Spleen (tissue), 7 donors: Measurements from ENCODE around the gene RSBN1.

Experiments used
- POLR2A ChIP-seq, 3 donors: fragments of 450-650 bp; IDR thresholded peaks; one replicate each; pipeline ENCODE4 v1.5.1; 2017; ENCODE audit warnings: antibody characterized with exemption in 3 of 3, mild to moderate bottlenecking in 1 of 3
- TF ChIP-seq, protein P1 (sequence below), 11 experiments: fragments of 200-600 bp in 7 of 11; fragments of 450-650 bp in 4 of 11; sonication (generic) in 4 of 11; IDR thresholded peaks in 8 of 11; conservative IDR thresholded peaks in 3 of 11; 1 replicate in 7 of 11; 2 replicates in 4 of 11; pipeline versions ENCODE4 v1.4.0 to v1.8.0; 2016 to 2021; ENCODE audit warnings: antibody characterized with exemption in 11 of 11, inconsistent platforms in 4 of 11, mild to moderate bottlenecking in 1 of 11
- donor health status: DM: no; HTN: no; CAD: no; lungs with moderate emphysema.
- donor health status: DM: no; HTN: no; CAD: no.
- donor health status: DM: no; HTN: no; CAD: no.

DNA sequence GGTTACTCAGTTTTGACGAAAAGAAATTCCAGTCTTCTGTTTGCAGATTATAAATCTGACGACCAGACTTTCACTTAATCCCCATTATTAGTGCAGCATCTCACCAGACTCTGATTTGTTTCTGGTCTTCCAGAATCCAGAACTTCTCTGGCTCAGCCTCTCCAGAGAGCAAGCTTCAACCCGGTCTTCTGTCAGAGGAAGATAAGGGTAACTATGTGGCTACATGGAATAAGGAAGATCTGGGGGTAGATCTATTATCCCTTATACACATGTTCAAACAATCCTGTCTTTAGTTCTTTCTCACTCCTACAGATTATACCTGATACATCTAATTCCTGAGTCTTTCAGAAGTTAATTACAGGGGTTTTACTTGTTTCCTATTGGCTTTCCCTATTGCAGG, 62.9 kb downstream of the RSBN1 start:
- TF ChIP-seq, protein P1, sequence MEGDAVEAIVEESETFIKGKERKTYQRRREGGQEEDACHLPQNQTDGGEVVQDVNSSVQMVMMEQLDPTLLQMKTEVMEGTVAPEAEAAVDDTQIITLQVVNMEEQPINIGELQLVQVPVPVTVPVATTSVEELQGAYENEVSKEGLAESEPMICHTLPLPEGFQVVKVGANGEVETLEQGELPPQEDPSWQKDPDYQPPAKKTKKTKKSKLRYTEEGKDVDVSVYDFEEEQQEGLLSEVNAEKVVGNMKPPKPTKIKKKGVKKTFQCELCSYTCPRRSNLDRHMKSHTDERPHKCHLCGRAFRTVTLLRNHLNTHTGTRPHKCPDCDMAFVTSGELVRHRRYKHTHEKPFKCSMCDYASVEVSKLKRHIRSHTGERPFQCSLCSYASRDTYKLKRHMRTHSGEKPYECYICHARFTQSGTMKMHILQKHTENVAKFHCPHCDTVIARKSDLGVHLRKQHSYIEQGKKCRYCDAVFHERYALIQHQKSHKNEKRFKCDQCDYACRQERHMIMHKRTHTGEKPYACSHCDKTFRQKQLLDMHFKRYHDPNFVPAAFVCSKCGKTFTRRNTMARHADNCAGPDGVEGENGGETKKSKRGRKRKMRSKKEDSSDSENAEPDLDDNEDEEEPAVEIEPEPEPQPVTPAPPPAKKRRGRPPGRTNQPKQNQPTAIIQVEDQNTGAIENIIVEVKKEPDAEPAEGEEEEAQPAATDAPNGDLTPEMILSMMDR (IDR thresholded peaks at IDR 0.05 in 8 of 11, conservative IDR thresholded peaks at IDR 0.05 in 3 of 11), result no peak
- TF ChIP-seq POLR2A (IDR thresholded peaks at IDR 0.05), result no peak
